Caco-2 (cell line): ENCODE measurements around the gene UNC45A. TPM values are rescaled to one million over a fixed set of nuclear protein-coding genes. Genes with fewer than 3 reads are reported as not detected.
"Not testable (repeated sequence)": the region's sequence is repeated elsewhere in the genome, so short reads cannot be mapped to it uniquely, and the experiment has no call there.

Source experiments
- BruUV-seq: library from RNA; stranded (reverse); fragments of 400-500 nt; replicated peaks from 2 replicates; lab custom pipeline; 2021; lab: Mats Ljungman, UMichigan
- CTCF ChIA-PET: fragments of 300-600 bp; sonication (Branson Sonifier 250); formaldehyde crosslinking; loops from one replicate; lab custom pipeline; 2022; ENCODE audit warnings: antibody characterized with exemption; lab: Charles Lee
- POLR2A ChIA-PET: fragments of 300-600 bp; sonication (Branson Sonifier 250); formaldehyde crosslinking; loops from one replicate; lab custom pipeline; 2022; ENCODE audit warnings: antibody characterized with exemption; lab: Charles Lee
- DNase-seq, 2 experiments: peaks; one replicate each; pipeline versions ENCODE4 v3.0.0 to v3.0.0-alpha.2; 2020 to 2022
- H3K27me3 ChIP-seq: replicated peaks from 2 replicates; pipeline ENCODE4 v1.6.0; 2011; ENCODE audit warnings: low read length; ENCODE audit not compliant: control insufficient read depth, insufficient read depth
- H3K36me3 ChIP-seq: 2 replicates; pipeline ENCODE4 v1.5.1; 2011; ENCODE audit warnings: low read length; ENCODE audit not compliant: control insufficient read depth, insufficient read depth
- H3K4me1 ChIP-seq: fragments of 250-450 bp; sonication (Bioruptor Pico); 2 replicates; pipeline ENCODE4 v1.5.1; 2020; ENCODE audit warnings: mild to moderate bottlenecking
- H3K4me3 ChIP-seq: 2 replicates; pipeline ENCODE4 v1.5.1; 2011; ENCODE audit warnings: low read depth, mild to moderate bottlenecking, control low read depth, low read length
- H3K9me3 ChIP-seq: fragments of 250-450 bp; sonication (Bioruptor Pico); 2 replicates; pipeline ENCODE4 v1.5.1; 2020; ENCODE audit warnings: mild to moderate bottlenecking, moderate library complexity
- H3K27ac Mint-ChIP-seq: one replicate; pipeline ENCODE4 v1.8.0; 2022; ENCODE audit warnings: mixed read lengths; ENCODE audit not compliant: unreplicated experiment
- H3K27me3 Mint-ChIP-seq: one replicate; pipeline ENCODE4 v1.8.0; 2022; ENCODE audit warnings: mixed read lengths; ENCODE audit not compliant: insufficient read depth, unreplicated experiment
- H3K36me3 Mint-ChIP-seq: one replicate; pipeline ENCODE4 v1.8.0; 2022; ENCODE audit warnings: mild to moderate bottlenecking, mixed read lengths; ENCODE audit not compliant: insufficient read depth, unreplicated experiment
- H3K4me1 Mint-ChIP-seq: one replicate; pipeline ENCODE4 v1.8.0; 2022; ENCODE audit warnings: low read depth, mixed read lengths; ENCODE audit not compliant: unreplicated experiment
- H3K4me3 Mint-ChIP-seq: one replicate; pipeline ENCODE4 v1.8.0; 2022; ENCODE audit warnings: mild to moderate bottlenecking, moderate library complexity, mixed read lengths; ENCODE audit not compliant: unreplicated experiment
- H3K9me3 Mint-ChIP-seq: one replicate; pipeline ENCODE4 v1.8.0; 2022; ENCODE audit warnings: mixed read lengths; ENCODE audit not compliant: unreplicated experiment
- intact Hi-C: fragments of 100-400 bp; cut with micrococcal nuclease; formaldehyde crosslinking; loops from one replicate; pipeline ENCODE4 v1.10.0; 2022; ENCODE audit not compliant: unreplicated experiment
- total RNA-seq: library from RNA; stranded (reverse); gene quantifications from 2 replicates; pipeline ENCODE4 v1.2.3, GENCODE V29; 2022
- TF ChIP-seq, protein P1 (sequence below), 2 experiments: fragments of 200-600 bp in 1 of 2; IDR thresholded peaks; 1 replicate in 1 of 2; 2 replicates in 1 of 2; pipeline versions ENCODE4 v1.5.1 to v1.8.0; 2011 to 2022; ENCODE audit warnings: antibody characterized with exemption in 1 of 2, control low read depth in 1 of 2, inconsistent platforms in 1 of 2, low read depth in 1 of 2, low read length in 1 of 2, mild to moderate bottlenecking in 1 of 2, moderate library complexity in 1 of 2; ENCODE audit not compliant: insufficient read depth in 1 of 2, severe bottlenecking in 1 of 2, unreplicated experiment in 1 of 2

UNC45A gene
- total RNA-seq, 1 experiment from 2014 or later: 62.6 TPM

- TF ChIP-seq, protein P1, sequence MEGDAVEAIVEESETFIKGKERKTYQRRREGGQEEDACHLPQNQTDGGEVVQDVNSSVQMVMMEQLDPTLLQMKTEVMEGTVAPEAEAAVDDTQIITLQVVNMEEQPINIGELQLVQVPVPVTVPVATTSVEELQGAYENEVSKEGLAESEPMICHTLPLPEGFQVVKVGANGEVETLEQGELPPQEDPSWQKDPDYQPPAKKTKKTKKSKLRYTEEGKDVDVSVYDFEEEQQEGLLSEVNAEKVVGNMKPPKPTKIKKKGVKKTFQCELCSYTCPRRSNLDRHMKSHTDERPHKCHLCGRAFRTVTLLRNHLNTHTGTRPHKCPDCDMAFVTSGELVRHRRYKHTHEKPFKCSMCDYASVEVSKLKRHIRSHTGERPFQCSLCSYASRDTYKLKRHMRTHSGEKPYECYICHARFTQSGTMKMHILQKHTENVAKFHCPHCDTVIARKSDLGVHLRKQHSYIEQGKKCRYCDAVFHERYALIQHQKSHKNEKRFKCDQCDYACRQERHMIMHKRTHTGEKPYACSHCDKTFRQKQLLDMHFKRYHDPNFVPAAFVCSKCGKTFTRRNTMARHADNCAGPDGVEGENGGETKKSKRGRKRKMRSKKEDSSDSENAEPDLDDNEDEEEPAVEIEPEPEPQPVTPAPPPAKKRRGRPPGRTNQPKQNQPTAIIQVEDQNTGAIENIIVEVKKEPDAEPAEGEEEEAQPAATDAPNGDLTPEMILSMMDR (IDR thresholded peaks at IDR 0.05; ENCODE audit: insufficient read depth in 1 of 2, low read depth in 1 of 2, low read length in 1 of 2, severe bottlenecking in 1 of 2, unreplicated experiment in 1 of 2): peak; percentile 8 to 19
- Histone ChIP-seq H3K27me3 (no peaks in the 10 kb centered on the region), H3K36me3 (no peaks in the 10 kb centered on the region), H3K4me1 (no peaks in the 10 kb centered on the region), H3K9me3 (no peaks in the 10 kb centered on the region), H3K4me3 (no peak overlapping the region)
- no peak overlapping the region for H3K27ac Mint-ChIP-seq
- H3K36me3 Mint-ChIP-seq: no peaks in the 10 kb centered on the region
- intact Hi-C loops: no loop called here
- H3K9me3 Mint-ChIP-seq: no peaks in the 10 kb centered on the region
- no peaks in the 10 kb centered on the region for H3K4me1 Mint-ChIP-seq
- no peak for DNase-seq
- H3K27me3 Mint-ChIP-seq: peaks cover 2% of the 10 kb centered on the region
- POLR2A ChIA-PET: no interaction called here
- H3K4me3 Mint-ChIP-seq: no peak overlapping the region
- CTCF ChIA-PET: interaction anchor here (1.1 to 2.0 kb wide), 2 partner anchors 39 to 138 kb away, joined by 3 to 5 read pairs; partner anchors contain the start of gene UNC45A
- BruUV-seq: no TSS peak
Measured at GRCh38 chr15:90895571-90896117, 39.4 kb upstream of the UNC45A start.

GRCh38 chr15:90897131-90897655 lies 37.9 kb upstream of the UNC45A start:
- H3K4me1 ChIP-seq, H3K27ac Mint-ChIP-seq, H3K36me3 ChIP-seq, POLR2A ChIA-PET, H3K27me3 ChIP-seq, H3K4me3 ChIP-seq, H3K4me1 Mint-ChIP-seq, H3K9me3 ChIP-seq, BruUV-seq, H3K9me3 Mint-ChIP-seq, intact Hi-C loops, H3K36me3 Mint-ChIP-seq, DNase-seq, H3K27me3 Mint-ChIP-seq, H3K4me3 Mint-ChIP-seq: not testable (repeated sequence)
- CTCF ChIA-PET: interaction anchor here (2.0 kb wide), 1 partner anchor 38 kb away, joined by 5 read pairs; the partner anchor contains the start of gene UNC45A

DNA sequence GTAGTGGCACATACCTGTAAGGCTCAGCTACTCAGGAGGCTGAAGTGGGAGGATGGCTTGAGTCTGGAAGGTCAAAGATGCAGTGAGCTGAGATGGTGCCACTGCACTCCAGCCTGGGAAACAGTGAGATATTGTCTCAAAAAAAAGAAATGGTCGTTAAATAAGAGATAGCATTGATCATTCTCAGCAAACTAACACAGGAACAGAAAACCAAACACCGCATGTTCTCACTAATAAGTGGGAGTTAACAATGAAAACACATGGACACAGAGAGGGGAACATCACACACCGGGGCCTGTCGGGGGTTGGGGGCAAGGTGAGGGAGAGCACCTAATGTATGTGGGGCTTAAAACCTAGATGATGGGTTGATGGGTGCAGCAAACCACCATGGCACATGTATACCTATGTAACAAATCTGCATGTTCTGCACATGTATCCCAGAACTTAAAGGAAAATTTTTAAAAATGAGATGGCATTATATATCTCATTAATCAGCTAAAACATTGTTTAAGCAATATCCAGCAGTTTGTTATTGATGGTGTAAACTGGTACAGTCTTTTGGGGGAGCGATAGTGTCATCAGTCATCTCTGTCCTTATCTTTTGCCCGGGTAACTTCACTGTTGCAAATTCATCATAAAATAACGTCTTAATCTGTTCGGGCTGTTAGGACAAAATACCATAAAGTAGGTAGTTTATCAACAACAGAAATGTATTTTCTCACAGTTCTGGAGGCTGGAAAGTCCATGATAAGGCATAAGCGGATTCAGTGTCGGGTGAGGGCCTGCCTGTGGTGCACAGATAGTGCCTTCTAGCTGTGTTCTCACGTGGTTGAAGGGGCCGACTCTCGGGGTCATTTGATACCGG lies 33.7 kb upstream of the UNC45A start:
- ChIA-PET POLR2A (interaction anchor here (0.5 to 0.6 kb wide), 2 partner anchors 111 to 121 kb away, joined by 3 to 5 read pairs; no protein-coding TSS in a partner anchor), CTCF (interaction anchor here (0.6 to 6.0 kb wide), 4 partner anchors 31 to 132 kb away, joined by 3 to 53 read pairs (median 14); partner anchors contain the start of genes HDDC3 and UNC45A)
- peak overlapping the region; percentile 67 for H3K27ac Mint-ChIP-seq
- 0 out of 2 replicates have a peak, but pooled peaks cover 7% of the 10 kb centered on the region for H3K4me1 ChIP-seq
- no peaks in the 10 kb centered on the region for H3K9me3 ChIP-seq
- TF ChIP-seq, protein P1 (IDR thresholded peaks at IDR 0.05; ENCODE audit: insufficient read depth in 1 of 2, low read depth in 1 of 2, low read length in 1 of 2, severe bottlenecking in 1 of 2, unreplicated experiment in 1 of 2): no peak
- peaks cover 2% of the 10 kb centered on the region for H3K27me3 Mint-ChIP-seq
- intact Hi-C loops: loop anchor here (1.0 to 5.0 kb wide), 2 partner anchors 33 to 371 kb away; no protein-coding TSS in a partner anchor
- peak overlapping the region; percentile 89 for H3K4me3 Mint-ChIP-seq
- TSS peak; percentile 65 for BruUV-seq
- DNase-seq: no peak
- H3K4me1 Mint-ChIP-seq: no peaks in the 10 kb centered on the region
- H3K9me3 Mint-ChIP-seq: no peaks in the 10 kb centered on the region
- H3K4me3 ChIP-seq: peak overlapping the region; percentile 51
- no peaks in the 10 kb centered on the region for H3K36me3 ChIP-seq
- H3K27me3 ChIP-seq: no peaks in the 10 kb centered on the region
- H3K36me3 Mint-ChIP-seq: peaks cover 11% of the 10 kb centered on the region
